Measurements from ENCODE around the gene ULBP1. TPM values are rescaled to one million over a fixed set of nuclear protein-coding genes. Genes with fewer than 3 reads are reported as not detected.
"Not testable (repeated sequence)": the region's sequence is repeated elsewhere in the genome, so short reads cannot be mapped to it uniquely, and the experiment has no call there.

Gene ULBP1
- total RNA-seq, 2 experiments from 2014 or later = 2.6 to 2.8 TPM

DNA sequence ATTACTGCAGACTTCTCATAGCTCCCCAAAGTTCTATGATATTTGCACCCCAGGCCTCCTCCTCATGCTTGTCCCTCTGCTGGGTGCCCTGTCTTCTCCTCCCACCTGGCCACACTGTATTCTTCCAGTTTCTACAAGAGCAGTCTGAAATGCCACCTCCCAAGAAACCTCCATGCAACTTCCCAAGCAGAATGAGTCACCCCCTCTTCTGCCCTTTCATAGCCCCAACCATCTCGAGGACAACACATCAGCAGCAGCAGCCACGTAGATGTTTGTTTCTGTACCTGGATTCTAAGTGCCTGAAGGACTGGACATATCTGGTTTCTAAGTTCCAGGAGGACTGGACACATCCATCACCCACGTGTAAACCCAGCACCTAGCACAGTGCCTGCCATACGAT lies 28.5 kb upstream of the ULBP1 start:
- H3K36me3 Mint-ChIP-seq (ENCODE audit: low read depth) = no peaks in the 10 kb centered on the region
- H3K4me3 Mint-ChIP-seq = no peak overlapping the region
- no peak for DNase-seq
- peaks cover 72% of the 10 kb centered on the region for H3K27me3 Mint-ChIP-seq (ENCODE audit: low read depth)
- CTCF ChIA-PET = interaction anchor here (0.7 to 2.2 kb wide), 2 partner anchors 70 to 81 kb away, joined by 3 to 14 read pairs; no protein-coding TSS in a partner anchor
- intact Hi-C loops (cut with micrococcal nuclease) = loop anchor here (2.0 kb wide), 2 partner anchors 460 to 880 kb away; no protein-coding TSS in a partner anchor
- peaks cover 24% of the 10 kb centered on the region for H3K4me1 Mint-ChIP-seq (ENCODE audit: low read depth)
- no peaks in the 10 kb centered on the region for H3K9me3 Mint-ChIP-seq
- no peak overlapping the region for H3K27ac Mint-ChIP-seq

DNA sequence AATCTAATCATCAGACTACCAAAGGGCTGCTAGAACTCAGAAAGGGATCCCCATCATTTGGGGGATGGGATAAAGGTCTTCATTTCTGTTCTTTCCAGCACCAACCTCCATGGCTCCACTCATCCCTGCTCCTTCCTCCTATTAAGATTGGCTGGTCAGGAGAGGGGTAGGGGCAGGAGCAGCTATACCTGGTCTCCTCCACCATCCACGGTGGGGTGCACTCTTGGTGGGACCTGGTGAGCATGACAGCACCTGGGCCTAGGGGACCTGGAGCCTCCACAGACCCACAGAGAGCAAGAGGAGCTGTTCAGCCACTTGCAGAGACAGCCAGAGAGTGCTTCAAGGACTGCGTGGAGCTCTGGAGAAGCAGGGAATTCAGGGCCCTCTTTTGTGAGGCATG lies 28.1 kb upstream of the ULBP1 start:
- Mint-ChIP-seq H3K4me1 (ENCODE audit: low read depth) (peaks cover 27% of the 10 kb centered on the region), H3K27ac (no peak overlapping the region), H3K36me3 (ENCODE audit: low read depth) (no peaks in the 10 kb centered on the region), H3K9me3 (no peaks in the 10 kb centered on the region), H3K27me3 (ENCODE audit: low read depth) (peaks cover 72% of the 10 kb centered on the region), H3K4me3 (no peak overlapping the region)
- CTCF ChIA-PET = interaction anchor here (0.7 to 2.2 kb wide), 2 partner anchors 69 to 81 kb away, joined by 3 to 14 read pairs; no protein-coding TSS in a partner anchor
- intact Hi-C loops (cut with micrococcal nuclease) = loop anchor here (2.0 kb wide), 2 partner anchors 459 to 879 kb away; no protein-coding TSS in a partner anchor
- DNase-seq = no peak

DNA sequence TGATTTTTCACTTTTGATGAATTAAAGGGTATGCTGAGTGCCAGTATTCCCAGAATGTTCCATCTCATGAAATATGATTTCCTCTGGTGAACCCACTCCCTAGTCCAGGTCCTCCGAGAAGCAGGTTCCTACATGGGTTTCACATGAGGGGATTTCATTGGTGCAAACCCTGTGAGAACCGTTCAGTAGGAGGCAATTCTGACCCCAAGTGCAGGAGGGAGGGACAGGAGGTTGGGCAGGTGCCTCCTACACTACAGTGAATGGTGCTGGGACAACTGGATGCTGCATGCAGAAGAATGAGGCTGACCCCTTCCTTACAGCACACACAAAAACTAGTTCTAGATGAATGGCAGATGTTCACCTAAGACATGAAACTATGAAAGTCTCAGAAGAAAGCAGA lies 27.0 kb upstream of the ULBP1 start:
- CTCF ChIA-PET = interaction anchor here (2.2 kb wide), 1 partner anchor 80 kb away, joined by 14 read pairs; no protein-coding TSS in a partner anchor
- no peaks in the 10 kb centered on the region for H3K9me3 Mint-ChIP-seq
- H3K4me3 Mint-ChIP-seq = no peak overlapping the region
- DNase-seq = no peak
- peaks cover 75% of the 10 kb centered on the region for H3K27me3 Mint-ChIP-seq (ENCODE audit: low read depth)
- intact Hi-C loops (cut with micrococcal nuclease) = no loop called here
- no peak overlapping the region for H3K27ac Mint-ChIP-seq
- H3K4me1 Mint-ChIP-seq (ENCODE audit: low read depth) = peaks cover 32% of the 10 kb centered on the region
- H3K36me3 Mint-ChIP-seq (ENCODE audit: low read depth) = no peaks in the 10 kb centered on the region

DNA sequence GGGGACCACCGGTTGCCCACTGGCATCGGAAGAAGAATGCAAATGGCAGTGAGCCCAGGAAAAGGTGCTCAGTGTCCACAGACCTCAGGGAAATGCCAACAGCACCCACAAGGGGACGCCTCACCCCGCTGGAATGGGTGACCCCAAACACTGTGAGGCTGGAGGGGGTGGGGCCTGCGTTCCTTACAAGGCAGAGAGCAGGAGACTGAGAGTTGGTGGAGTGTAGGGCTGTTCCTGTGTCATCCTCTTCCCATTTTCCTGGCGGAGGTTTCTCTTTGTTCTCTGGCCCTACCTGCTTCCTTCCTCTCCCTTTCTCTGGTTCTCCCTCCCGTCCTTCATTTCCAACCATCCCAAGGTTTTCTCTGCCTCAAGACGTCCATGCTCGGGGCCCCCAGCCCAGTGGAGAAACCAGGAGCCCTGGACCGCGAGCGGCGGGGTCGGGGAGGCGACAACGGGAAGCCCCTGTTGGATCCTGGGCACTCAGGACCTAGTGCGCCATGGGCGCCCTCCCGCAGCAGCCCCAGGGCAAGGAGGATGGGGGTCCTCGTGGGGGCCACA lies 25.7 kb upstream of the ULBP1 start:
- not testable (repeated sequence) for H3K36me3 Mint-ChIP-seq (ENCODE audit: low read depth); H3K27ac Mint-ChIP-seq; H3K9me3 Mint-ChIP-seq; DNase-seq
- H3K4me1 Mint-ChIP-seq (ENCODE audit: low read depth) = peaks cover 36% of the 10 kb centered on the region
- intact Hi-C loops (cut with micrococcal nuclease) = loop anchor here (1.0 kb wide), 1 partner anchor 131 kb away; the partner anchor contains the start of gene ULBP3
- CTCF ChIA-PET = interaction anchor here (0.6 to 0.8 kb wide), 2 partner anchors 24 to 69 kb away, joined by 3 to 4 read pairs; no protein-coding TSS in a partner anchor
- H3K27me3 Mint-ChIP-seq (ENCODE audit: low read depth) = peaks cover 72% of the 10 kb centered on the region
- peak overlapping the region; percentile 69 for H3K4me3 Mint-ChIP-seq

DNA sequence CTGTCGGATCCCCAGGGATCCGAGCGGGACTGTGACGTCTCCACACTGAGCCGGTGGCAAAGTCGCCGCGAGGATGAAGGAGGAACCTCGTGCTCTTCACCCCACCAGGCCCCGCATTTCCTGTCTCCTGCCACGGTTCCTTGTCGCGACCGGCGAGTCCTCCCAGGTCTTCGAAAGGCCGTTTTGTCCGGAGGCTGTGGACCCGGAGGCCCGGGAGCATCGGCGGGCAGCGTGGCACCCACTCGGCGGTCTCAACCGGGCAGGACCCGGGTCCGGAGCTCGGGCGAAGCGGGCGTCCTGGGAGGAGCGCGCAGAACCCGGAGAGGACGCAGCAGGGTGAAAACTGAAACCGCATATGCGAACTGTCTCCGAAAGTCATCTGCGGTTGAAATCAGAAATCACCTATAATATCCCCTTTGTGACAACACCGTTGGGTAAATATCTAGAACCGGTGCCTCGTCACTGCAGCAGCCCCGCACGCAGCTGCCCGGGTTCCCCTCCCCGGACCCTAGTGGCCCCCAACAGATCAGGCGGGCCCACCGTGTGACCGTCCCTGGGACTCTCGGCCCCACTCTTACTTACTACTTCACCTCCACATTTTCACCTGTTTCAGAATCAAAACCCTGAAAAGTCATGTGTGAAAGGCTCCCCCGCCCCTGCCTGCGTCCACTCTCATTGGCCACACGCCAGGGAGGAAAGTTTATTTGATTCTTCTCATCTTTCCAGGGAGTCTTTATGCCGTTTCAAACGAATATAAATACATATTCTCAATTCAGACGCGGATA lies 25.0 kb upstream of the ULBP1 start:
- intact Hi-C loops (cut with micrococcal nuclease) = loop anchor here (1.0 kb wide), 2 partner anchors 79 to 131 kb away; partner anchors contain the start of gene ULBP3
- peak; percentile 67 for DNase-seq

DNA sequence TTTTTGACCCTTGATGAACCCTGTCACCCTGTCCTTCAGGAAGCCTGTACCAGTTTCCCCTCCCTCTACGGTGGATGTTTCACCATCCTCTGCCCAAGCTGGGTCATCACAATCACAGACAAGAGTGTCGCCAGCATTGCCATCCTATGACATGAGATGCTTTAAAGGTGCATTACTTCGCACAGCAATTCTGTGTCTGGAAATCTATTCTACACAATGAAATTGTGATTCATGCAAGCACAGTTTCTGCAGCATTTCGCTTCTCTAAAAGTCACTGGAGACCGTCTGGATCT lies 24.4 kb upstream of the ULBP1 start:
- no peak for DNase-seq
- peaks cover 36% of the 10 kb centered on the region for H3K4me1 Mint-ChIP-seq (ENCODE audit: low read depth)
- no peaks in the 10 kb centered on the region for H3K9me3 Mint-ChIP-seq
- CTCF ChIA-PET = interaction anchor here (1.2 kb wide), 1 partner anchor 13 kb away, joined by 3 read pairs; no protein-coding TSS in a partner anchor
- peaks cover 67% of the 10 kb centered on the region for H3K27me3 Mint-ChIP-seq (ENCODE audit: low read depth)
- peak overlapping the region; percentile 69 for H3K4me3 Mint-ChIP-seq
- intact Hi-C loops (cut with micrococcal nuclease) = loop anchor here (1.0 kb wide), 1 partner anchor 78 kb away; no protein-coding TSS in a partner anchor
- H3K27ac Mint-ChIP-seq = no peak overlapping the region
- H3K36me3 Mint-ChIP-seq (ENCODE audit: low read depth) = no peaks in the 10 kb centered on the region

More for the DNA sequence above, 25.0 kb upstream of the ULBP1 start:
- H3K27me3 Mint-ChIP-seq (ENCODE audit: low read depth) = peaks cover 69% of the 10 kb centered on the region
- H3K4me1 Mint-ChIP-seq (ENCODE audit: low read depth) = peaks cover 36% of the 10 kb centered on the region
- no peak overlapping the region for H3K27ac Mint-ChIP-seq
- CTCF ChIA-PET = interaction anchor here (0.6 to 1.2 kb wide), 3 partner anchors 14 to 68 kb away, joined by 3 to 4 read pairs (median 3); no protein-coding TSS in a partner anchor
- no peaks in the 10 kb centered on the region for H3K9me3 Mint-ChIP-seq
- H3K36me3 Mint-ChIP-seq (ENCODE audit: low read depth) = no peaks in the 10 kb centered on the region
- H3K4me3 Mint-ChIP-seq = peak overlapping the region; percentile 69

DNA sequence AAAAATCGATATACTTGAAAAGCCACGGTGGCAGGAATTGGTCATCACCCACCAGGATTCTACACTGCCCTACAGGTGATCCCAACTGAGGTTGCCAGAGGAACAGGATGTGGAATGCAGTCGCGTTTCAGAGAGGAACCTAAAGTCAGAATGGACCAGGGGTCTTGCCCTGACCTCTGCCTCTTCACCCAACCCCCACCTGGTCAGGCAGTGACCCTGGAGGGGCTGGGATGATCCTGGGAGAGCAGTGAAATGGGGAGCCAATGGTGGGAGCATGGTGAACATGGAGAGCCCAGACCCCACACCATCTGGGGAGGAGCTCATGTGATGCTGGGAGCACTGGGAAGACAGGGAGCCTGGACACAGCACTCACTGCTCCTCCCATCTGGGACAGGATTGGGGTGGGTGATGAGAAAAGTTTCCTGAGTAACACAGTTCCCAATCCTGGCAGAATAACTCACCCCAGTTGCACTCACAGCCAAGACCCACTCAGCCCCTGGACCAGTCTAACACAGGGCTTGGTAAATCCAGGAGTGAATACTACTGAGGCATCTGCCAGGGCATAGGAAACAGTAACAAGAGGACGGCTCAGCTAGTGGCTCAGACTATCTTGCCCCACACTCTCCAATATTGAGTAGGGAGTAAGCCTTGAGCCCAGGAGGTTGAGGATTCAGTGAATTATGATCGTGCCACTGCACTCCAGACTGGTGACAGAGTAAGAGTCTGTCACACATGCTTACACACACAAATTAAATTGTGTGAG lies 23.7 kb upstream of the ULBP1 start:
- H3K4me3 Mint-ChIP-seq = peak overlapping the region; percentile 39
- H3K27ac Mint-ChIP-seq = no peak overlapping the region
- H3K27me3 Mint-ChIP-seq (ENCODE audit: low read depth) = peaks cover 60% of the 10 kb centered on the region
- intact Hi-C loops (cut with micrococcal nuclease) = loop anchor here (1.0 kb wide), 1 partner anchor 77 kb away; no protein-coding TSS in a partner anchor
- H3K4me1 Mint-ChIP-seq (ENCODE audit: low read depth) = peaks cover 35% of the 10 kb centered on the region
- no peaks in the 10 kb centered on the region for H3K9me3 Mint-ChIP-seq
- no peaks in the 10 kb centered on the region for H3K36me3 Mint-ChIP-seq (ENCODE audit: low read depth)
- DNase-seq = no peak
- CTCF ChIA-PET = interaction anchor here (0.7 to 1.2 kb wide), 2 partner anchors 13 to 22 kb away, joined by 3 read pairs; no protein-coding TSS in a partner anchor

DNA sequence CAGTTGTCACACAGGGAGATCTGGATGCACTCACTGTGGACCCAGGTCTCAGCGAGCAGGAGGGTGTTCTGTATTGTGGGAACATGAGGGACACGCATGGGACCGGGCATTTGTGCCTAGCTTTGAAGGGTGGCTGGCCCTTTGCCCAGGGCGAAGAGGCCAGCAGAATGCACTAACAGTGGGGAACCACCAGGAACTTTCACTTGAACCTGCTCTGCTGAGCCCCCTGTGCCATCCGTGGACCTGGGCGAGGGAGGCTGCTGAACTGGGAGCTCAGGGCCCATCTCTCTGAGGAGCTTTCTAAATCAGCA lies 23.1 kb upstream of the ULBP1 start:
- H3K4me3 Mint-ChIP-seq = peak overlapping the region; percentile 39
- CTCF ChIA-PET = no interaction called here
- intact Hi-C loops (cut with micrococcal nuclease) = no loop called here
- no peaks in the 10 kb centered on the region for H3K36me3 Mint-ChIP-seq (ENCODE audit: low read depth)
- no peak overlapping the region for H3K27ac Mint-ChIP-seq
- H3K4me1 Mint-ChIP-seq (ENCODE audit: low read depth) = peaks cover 32% of the 10 kb centered on the region
- H3K27me3 Mint-ChIP-seq (ENCODE audit: low read depth) = peaks cover 55% of the 10 kb centered on the region
- no peak for DNase-seq
- no peaks in the 10 kb centered on the region for H3K9me3 Mint-ChIP-seq

DNA sequence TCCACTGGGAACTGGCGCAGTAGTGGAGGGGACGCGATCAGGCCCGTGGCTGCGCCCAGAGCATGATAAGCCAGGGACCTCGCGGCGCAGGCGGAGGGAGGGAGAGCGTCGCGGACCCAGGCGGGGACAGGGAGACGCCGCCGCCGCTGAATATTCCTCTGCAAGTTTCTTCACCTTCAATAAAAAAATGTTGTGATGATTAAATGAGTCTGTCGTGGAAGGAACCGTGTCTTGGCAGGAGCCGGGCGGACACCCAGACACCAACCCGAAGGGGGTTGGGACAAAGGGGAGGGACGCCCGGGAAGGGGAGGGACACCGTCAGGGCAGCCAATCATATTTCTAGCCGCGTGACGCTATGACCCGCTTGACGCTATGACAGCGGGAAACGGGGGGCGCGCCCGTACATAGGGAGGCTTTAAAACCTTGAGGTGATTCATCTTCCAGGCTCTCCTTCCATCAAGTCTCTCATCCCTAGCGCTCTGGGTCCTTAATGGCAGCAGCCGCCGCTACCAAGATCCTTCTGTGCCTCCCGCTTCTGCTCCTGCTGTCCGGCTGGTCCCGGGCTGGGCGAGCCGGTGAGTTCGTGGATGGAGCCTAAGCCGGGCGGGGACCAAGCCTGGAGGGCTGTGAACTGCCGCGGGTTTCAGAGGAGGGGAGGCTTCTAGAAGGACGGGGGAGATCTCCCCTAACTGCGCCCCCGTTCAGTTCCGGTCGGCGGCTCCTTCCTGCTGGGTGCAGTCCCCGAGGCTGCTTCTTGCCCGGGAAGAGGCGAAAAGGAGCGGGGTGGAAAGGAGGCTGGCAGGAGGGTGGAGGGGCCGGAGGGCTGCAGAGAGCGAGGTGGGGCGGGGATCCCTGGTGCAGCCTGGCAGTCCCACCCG lies 21.9 kb upstream of the ULBP1 start, which contains the start of gene ULBP2:
Gene ULBP2, plus strand, starts transcription at position 432 of the 878 bp plus-strand sequence. Its CDS starts 59 bp downstream, at position 491.
- H3K9me3 Mint-ChIP-seq = no peaks in the 10 kb centered on the region
- H3K36me3 Mint-ChIP-seq (ENCODE audit: low read depth) = no peaks in the 10 kb centered on the region
- CTCF ChIA-PET = no interaction called here
- peaks cover 32% of the 10 kb centered on the region for H3K4me1 Mint-ChIP-seq (ENCODE audit: low read depth)
- DNase-seq = peak; percentile 96
- H3K27ac Mint-ChIP-seq = no peak within 1 kb of the TSS
- peaks cover 46% of the 10 kb centered on the region for H3K27me3 Mint-ChIP-seq (ENCODE audit: low read depth)
- peak within 1 kb of the TSS; percentile 89 for H3K4me3 Mint-ChIP-seq
- intact Hi-C loops (cut with micrococcal nuclease) = loop anchor here (1.0 kb wide), 4 partner anchors 21 to 227 kb away; partner anchors contain the start of genes PCMT1 and ULBP1

DNA sequence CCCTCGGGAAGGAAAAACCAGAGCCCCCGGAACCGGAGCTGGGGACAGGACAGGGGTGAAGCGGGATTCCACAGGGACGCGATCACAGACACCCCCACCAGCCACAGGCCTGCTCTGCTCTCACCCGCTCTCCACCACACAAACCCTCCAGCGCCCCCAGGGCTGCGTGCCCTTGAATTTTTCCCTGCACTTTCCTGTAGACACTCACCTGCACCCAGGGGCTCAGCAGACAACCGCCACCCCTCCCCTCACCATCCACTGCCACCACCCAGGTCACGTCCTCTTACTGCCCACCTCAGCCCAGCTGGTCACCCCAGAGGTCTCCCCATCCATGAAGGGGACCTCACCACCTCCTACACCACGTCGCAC lies 21.3 kb upstream of the ULBP1 start:
- Mint-ChIP-seq H3K27ac (no peak overlapping the region), H3K4me1 (ENCODE audit: low read depth) (peaks cover 32% of the 10 kb centered on the region), H3K4me3 (peak overlapping the region; percentile 89), H3K9me3 (no peaks in the 10 kb centered on the region), H3K27me3 (ENCODE audit: low read depth) (peaks cover 42% of the 10 kb centered on the region), H3K36me3 (ENCODE audit: low read depth) (no peaks in the 10 kb centered on the region)
- CTCF ChIA-PET = no interaction called here
- intact Hi-C loops (cut with micrococcal nuclease) = loop anchor here (1.0 kb wide), 1 partner anchor 193 kb away; the partner anchor contains the start of gene PCMT1
- DNase-seq = no peak

DNA sequence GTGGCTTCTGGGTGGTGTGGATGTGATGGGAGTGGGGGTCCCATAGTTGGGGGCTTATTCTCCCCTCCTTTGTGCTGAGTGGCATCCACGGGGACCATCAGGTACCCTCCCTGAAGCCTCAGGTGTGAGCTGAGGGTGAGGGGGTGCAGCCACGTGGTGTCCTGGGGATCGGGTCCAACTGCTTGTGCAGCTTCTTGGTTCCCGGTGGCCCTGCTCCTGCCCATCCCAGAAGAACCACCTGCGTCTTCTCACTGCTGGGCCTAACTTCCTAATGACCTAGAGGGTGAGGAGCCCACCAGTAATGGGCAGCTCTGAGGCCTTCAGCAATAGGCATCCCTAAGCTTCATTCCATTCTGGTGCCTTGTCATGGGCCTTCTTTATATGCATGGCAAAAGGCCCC lies 20.4 kb upstream of the ULBP1 start:
- intact Hi-C loops (cut with micrococcal nuclease); CTCF ChIA-PET; DNase-seq; H3K27ac Mint-ChIP-seq; H3K36me3 Mint-ChIP-seq (ENCODE audit: low read depth); H3K9me3 Mint-ChIP-seq; H3K4me3 Mint-ChIP-seq: not testable (repeated sequence)
- Mint-ChIP-seq H3K27me3 (ENCODE audit: low read depth) (peaks cover 40% of the 10 kb centered on the region), H3K4me1 (ENCODE audit: low read depth) (peaks cover 29% of the 10 kb centered on the region)

All from activated naive CD4-positive, alpha-beta T cell treated with anti-CD3 and anti-CD28 coated beads for 36 hours (primary cell).